Muscle layer of duodenum (tissue), 2 donors: Measurements from ENCODE around the gene ADAMTSL2.

Source experiments
- H3K27ac ChIP-seq: one replicate; pipeline ENCODE4 v1.7.0; 2013; ENCODE audit warnings: mild to moderate bottlenecking, low read length
- H3K27me3 ChIP-seq: one replicate; pipeline ENCODE4 v1.7.0; 2013; ENCODE audit warnings: low read depth, mild to moderate bottlenecking, control low read depth, low read length
- H3K36me3 ChIP-seq, 2 donors: one replicate each; pipeline ENCODE4 v1.7.0; 2013; ENCODE audit warnings: low read length in 2 of 2, control low read depth in 1 of 2, mild to moderate bottlenecking in 1 of 2; ENCODE audit not compliant: insufficient read depth in 2 of 2, control insufficient read depth in 1 of 2
- H3K4me1 ChIP-seq, 2 donors: one replicate each; pipeline ENCODE4 v1.7.0; 2013; ENCODE audit warnings: low read length in 2 of 2, mild to moderate bottlenecking in 2 of 2, control low read depth in 1 of 2, moderate library complexity in 1 of 2; ENCODE audit not compliant: insufficient read depth in 2 of 2, control insufficient read depth in 1 of 2
- H3K4me3 ChIP-seq, 2 donors: one replicate each; pipeline ENCODE4 v1.7.0; 2013; ENCODE audit warnings: low read length in 2 of 2, low read depth in 1 of 2, mild to moderate bottlenecking in 1 of 2
- H3K9me3 ChIP-seq, 2 donors: one replicate each; pipeline ENCODE4 v1.7.0; 2013; ENCODE audit warnings: low read length in 2 of 2, control low read depth in 1 of 2, mild to moderate bottlenecking in 1 of 2; ENCODE audit not compliant: control insufficient read depth in 1 of 2
- donor health status: healthy.

The ADAMTSL2 gene

DNA sequence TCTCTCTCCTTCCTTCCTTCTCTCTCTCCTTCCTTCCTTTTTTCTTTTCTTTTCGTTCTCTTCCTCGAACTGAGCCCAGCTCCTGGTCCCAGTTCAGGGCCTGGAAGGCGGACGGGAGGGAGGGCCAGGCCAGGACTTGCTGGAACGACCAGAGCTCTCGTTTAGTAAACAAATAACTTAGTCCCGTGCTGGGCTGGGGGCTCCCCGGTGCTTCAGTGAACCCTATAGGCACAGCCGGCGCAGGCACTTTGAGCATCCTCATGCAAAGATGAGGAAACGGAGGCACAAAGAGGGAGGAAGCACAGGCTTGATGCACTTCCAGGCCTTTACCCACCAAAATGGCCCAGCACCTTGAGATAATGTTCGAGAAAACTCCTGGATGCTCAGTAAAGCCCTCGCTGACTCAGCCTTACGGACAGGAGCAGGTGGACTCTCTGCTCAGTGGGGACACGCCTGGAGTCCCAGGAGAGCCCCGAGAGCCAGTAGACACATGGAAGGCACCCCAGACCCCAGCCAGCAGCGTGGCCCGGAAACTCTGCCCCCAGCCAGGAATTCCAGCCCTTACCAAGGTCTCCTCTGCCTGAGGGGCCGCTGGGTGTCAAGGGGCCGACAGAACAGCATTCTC, 55.8 kb downstream of the ADAMTSL2 start:
- Histone ChIP-seq H3K27me3 (peaks cover 11% of the 10 kb centered on the region), H3K4me3 (no peak overlapping the region), H3K4me1 (peaks cover 0 to 9% of the 10 kb centered on the region in 2 donors), H3K27ac (no peak overlapping the region), H3K9me3 (no peaks in the 10 kb centered on the region), H3K36me3 (no peaks in the 10 kb centered on the region)

DNA sequence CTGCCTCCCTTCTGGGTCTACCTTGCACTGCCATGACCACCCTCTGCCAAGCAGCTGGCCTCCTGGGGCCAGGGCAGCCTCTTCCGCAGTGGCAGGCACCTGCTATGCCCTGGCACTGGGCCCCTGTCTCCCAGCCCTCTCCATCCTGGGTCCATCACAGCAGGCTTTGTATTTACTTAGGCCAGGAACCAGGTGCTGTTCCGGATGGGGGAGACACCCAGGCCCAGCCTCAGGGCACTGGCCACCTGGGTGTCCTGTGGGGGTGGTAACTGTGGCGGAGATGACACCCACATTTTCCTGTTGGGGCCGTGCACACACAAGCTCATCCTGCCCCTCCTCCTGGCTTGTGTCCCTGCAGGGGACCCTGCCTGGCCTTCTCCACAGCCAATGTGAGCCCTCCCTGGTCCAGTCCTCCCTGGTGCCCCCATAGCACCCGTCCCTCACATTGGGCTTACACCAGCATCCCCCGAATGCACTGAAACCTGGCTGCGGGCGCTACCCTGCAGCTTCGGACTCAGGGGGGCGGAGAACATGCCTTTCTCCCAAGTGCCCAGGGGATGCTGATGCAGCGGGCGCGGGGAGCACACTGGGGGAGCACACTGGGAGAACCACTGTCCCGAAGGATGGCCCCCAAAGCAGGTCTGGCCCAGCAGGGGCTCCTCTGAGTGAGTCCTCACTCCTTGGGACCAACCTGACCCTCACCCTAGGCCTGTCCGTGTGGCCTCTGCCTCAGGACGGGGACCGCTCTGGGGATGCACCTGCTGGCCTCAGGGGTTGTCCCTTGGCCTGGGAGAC, 56.8 kb downstream of the ADAMTSL2 start:
- Histone ChIP-seq H3K4me3 (no peak overlapping the region), H3K4me1 (no peaks in the 10 kb centered on the region), H3K9me3 (no peaks in the 10 kb centered on the region), H3K27ac (no peak overlapping the region), H3K27me3 (peaks cover 3% of the 10 kb centered on the region), H3K36me3 (no peaks in the 10 kb centered on the region)

DNA sequence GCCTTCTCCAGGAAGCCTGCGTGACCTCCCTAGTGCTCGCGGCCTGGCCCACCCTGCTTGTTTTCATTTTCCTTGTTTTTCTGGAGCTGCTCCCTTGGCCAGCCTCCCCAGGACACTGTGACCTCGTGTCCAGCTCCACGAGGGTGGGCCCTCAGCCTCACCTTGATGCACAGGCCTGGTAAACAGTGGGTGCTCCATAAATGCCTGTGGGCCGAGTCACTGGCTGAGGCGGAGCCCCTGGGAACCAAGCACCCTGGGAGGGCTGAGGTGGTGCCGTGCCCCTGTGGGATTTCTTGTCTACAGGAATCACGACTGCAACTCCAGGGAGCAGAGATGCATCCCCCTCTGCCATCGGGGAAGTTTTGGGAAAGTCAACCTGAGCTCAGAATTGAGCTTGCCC, 57.5 kb downstream of the ADAMTSL2 start:
- Histone ChIP-seq H3K4me1 (no peaks in the 10 kb centered on the region), H3K4me3 (no peak overlapping the region), H3K27ac (no peak overlapping the region), H3K27me3 (no peaks in the 10 kb centered on the region), H3K36me3 (no peaks in the 10 kb centered on the region), H3K9me3 (peaks cover 3 to 6% of the 10 kb centered on the region in 2 donors)

DNA sequence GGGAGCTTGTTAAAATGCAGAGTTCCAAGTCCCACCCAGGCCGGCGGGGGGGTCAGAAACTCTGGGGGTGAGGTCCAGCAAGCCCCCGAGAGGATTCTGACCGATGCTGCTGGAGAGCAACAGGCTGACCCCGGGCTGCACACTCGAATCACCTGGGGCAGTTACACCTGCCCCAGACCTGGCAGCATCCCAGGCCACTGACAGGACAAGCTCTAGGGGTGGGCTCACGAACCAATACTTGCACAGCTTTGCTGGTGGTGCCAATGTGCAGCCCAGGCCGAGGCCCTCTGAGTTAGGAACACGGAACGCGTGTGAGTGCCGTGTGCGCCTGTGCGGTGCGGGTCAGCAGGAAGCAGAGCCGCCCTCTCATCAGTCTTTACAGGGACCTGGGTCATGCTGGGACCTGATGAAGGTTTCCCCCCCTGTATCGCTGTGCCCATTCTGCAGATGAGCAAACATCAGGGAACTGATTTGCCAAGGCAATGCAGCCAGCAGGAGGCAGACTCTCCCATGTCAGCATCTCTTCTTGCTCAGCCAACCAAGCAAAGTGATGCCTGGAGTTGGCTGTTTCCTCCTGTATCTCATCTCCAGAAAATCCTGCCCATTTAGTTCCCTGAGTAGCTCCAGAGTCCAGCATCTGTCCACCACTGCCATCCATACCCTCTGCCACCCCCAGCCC, 58.4 kb downstream of the ADAMTSL2 start:
- no peak overlapping the region for H3K4me3 ChIP-seq
- H3K36me3 ChIP-seq = no peaks in the 10 kb centered on the region
- no peak overlapping the region for H3K27ac ChIP-seq
- H3K4me1 ChIP-seq = no peaks in the 10 kb centered on the region
- peaks cover 11 to 14% of the 10 kb centered on the region in 2 donors for H3K9me3 ChIP-seq
- no peaks in the 10 kb centered on the region for H3K27me3 ChIP-seq

DNA sequence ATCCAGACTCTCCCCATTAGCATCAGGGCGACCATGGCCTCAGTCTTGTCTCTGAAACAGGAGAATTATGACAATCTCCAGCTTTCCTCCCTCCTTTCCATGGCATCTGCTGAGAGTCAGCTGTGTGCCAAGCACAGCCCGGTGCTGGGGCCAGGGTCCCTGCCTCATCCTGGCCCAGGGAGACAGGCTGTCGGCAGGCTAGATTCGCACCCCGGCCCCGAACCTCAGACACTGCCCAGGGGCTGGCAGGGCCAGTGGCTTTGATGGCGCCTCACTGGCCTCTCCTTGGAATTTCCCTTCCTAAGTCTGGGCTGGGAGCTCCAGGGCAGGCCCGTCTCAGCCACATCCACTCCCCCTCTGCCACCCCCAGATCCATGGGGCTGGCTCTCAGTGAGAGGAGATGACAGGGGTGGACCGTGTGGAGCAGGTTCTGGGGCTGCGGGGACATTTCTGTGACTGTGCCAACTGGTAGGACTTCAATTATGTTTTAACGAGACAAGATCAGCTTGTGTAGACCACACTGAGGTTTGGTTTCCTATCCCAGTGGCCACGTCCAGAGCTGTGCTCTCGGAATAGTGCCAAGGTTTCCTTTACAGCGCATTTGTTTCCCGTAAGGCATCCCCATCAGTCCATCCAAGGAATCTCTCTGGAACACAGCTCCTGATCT, 59.2 kb downstream of the ADAMTSL2 start:
- Histone ChIP-seq H3K27me3 (no peaks in the 10 kb centered on the region), H3K4me3 (no peak overlapping the region), H3K9me3 (peaks cover 12 to 20% of the 10 kb centered on the region in 2 donors), H3K4me1 (no peaks in the 10 kb centered on the region), H3K36me3 (no peaks in the 10 kb centered on the region), H3K27ac (no peak overlapping the region)

DNA sequence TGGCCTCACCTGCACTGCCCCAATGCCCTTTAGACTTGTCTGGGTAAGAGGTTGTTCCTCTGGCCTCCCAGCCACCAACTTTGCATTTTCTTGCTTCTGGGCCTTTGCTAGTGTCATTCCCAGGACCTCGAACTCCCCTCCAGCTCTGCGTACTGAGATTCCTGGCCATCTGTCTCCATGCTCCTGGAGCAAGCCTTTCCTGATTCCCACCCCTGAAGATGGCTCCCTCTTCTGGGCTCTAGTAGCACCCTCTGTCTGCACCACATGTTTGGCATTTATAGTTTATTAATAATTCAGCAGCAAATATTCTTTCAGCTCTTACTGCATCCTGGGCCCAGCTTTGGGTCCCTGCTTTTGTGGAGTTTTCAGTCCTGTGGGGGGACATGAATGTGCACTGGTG, 59.8 kb downstream of the ADAMTSL2 start:
- peaks cover 12 to 25% of the 10 kb centered on the region in 2 donors for H3K9me3 ChIP-seq
- no peaks in the 10 kb centered on the region for H3K27me3 ChIP-seq
- no peaks in the 10 kb centered on the region for H3K4me1 ChIP-seq
- H3K36me3 ChIP-seq = no peaks in the 10 kb centered on the region
- no peak overlapping the region for H3K4me3 ChIP-seq
- no peak overlapping the region for H3K27ac ChIP-seq

DNA sequence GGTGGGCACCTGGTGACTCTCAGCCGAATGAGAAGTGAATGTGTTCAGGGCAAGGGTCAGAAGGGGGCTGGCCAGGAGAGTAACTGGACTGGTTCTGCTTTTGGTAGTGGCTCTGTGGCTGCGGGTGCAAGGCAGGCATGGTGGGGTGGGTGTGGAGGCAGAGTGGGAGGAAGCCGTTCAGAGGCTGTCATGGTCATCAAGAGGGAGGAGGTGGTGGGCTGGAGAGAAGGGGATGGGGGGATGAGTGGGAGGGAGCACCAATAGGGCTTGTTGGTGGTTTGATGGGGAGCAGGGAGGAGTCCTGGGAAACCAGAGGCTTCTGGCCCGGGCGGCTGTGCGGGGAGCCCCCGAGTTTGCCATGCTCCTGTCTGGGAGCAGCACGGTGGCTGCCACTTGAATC, 61.4 kb downstream of the ADAMTSL2 start:
- no peaks in the 10 kb centered on the region for H3K27me3 ChIP-seq
- no peak overlapping the region for H3K4me3 ChIP-seq
- H3K36me3 ChIP-seq = no peaks in the 10 kb centered on the region
- no peaks in the 10 kb centered on the region for H3K4me1 ChIP-seq
- peaks cover 12 to 25% of the 10 kb centered on the region in 2 donors for H3K9me3 ChIP-seq
- no peak overlapping the region for H3K27ac ChIP-seq

DNA sequence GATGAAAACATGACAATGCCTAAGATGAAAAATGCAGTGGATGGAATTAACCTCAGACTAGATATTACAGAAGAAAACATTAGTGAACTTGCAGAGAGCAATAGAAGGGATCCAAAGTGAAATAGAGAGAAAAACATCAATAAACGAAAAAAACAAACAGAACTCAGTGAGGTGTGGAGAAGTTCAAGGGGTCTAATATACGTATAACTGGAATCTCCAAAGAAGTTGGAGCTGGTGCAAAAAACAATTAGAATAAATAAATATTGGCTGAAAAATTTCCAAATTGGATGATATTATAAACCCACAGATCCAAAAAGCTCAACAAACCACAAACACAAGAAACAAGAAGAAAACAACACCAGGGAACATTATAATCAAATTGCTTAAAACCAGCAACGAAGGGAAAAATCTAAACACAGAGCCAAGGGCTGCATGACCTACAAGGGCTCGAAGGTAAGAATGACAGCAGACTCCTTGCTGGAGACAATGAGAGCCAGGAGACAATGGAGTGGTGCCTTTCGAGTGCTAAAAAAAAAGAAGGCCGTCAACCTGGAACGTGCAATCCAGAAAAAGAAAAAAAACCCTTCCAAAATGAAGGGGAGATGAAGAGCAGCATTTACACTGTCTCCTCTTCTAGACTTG, 62.9 kb downstream of the ADAMTSL2 start:
- Histone ChIP-seq H3K4me1 (no peaks in the 10 kb centered on the region), H3K27me3 (no peaks in the 10 kb centered on the region), H3K27ac (no peak overlapping the region), H3K36me3 (no peaks in the 10 kb centered on the region), H3K4me3 (no peak overlapping the region), H3K9me3 (peaks cover 12 to 25% of the 10 kb centered on the region in 2 donors)

DNA sequence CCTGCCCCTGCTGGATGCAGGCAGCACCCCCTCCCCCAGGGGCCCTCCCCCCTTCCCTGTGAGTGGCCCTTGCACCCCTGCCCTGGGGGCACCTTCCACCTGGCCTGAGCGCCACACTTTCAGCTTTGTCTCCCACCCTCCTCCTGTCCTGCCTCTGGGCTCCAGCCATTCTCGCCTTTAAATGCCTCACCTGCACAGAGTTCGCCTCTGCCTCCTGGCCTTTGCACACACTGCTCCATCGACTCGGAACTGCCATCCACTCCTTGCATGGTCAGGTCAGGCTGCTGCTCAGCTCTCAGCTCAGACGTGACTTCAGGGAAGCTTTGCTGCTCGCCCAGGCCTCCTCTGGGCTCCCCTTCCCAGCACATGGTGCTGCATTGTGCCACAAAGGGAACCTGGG, 64.5 kb downstream of the ADAMTSL2 start:
- H3K4me1 ChIP-seq = no peaks in the 10 kb centered on the region
- no peak overlapping the region for H3K4me3 ChIP-seq
- H3K36me3 ChIP-seq = no peaks in the 10 kb centered on the region
- H3K27ac ChIP-seq = no peak overlapping the region
- H3K9me3 ChIP-seq = peaks cover 12 to 25% of the 10 kb centered on the region in 2 donors
- no peaks in the 10 kb centered on the region for H3K27me3 ChIP-seq

DNA sequence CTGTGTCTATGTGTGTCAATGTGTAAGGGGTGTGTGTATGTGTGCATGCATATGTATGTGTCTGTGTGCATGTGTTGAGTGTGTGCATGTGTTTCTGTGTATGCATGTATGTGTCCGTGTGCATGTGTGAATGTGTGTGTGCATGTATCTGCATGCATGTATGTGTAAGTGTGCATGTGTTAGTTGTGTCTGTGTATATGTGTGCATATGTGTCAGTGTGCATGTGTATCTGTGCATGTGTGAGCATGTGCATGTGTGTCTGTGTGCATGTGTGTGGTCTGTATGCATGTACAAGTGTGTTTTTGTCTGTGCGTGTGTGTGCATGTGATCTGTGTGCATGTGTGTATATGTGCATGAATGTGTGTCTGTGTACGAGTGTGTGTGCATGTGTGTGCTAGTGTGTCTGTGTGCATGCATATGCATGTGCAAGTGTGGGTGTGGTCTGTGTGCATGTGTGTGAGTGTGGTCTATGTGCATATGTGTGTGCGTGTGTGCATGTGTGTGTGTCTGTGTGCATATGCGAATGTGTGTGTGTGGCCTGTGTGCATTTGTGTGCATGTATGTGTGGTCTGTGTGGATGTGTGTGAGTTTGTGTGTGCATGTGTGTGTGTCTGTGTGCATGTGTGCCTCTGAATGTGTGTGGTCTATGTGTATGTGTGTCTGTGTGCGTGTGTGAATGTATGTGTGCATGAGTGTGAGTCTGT, 65.1 kb downstream of the ADAMTSL2 start:
- Histone ChIP-seq H3K36me3 (no peaks in the 10 kb centered on the region), H3K4me3 (no peak overlapping the region), H3K27me3 (no peaks in the 10 kb centered on the region), H3K4me1 (no peaks in the 10 kb centered on the region), H3K9me3 (peaks cover 12 to 25% of the 10 kb centered on the region in 2 donors), H3K27ac (no peak overlapping the region)
